Stomach (tissue), 4 donors: Measurements from ENCODE around the gene ZNF585A.
"Not testable (repeated sequence)": the region's sequence is repeated elsewhere in the genome, so short reads cannot be mapped to it uniquely, and the experiment has no call there.

ENCODE experiments used
- EP300 ChIP-seq: sonication (generic); formaldehyde crosslinking; IDR thresholded peaks from one replicate; pipeline ENCODE4 v1.6.1; 2017; ENCODE audit warnings: antibody characterized with exemption
- POLR2A ChIP-seq, 4 donors: fragments of 450-650 bp; IDR thresholded peaks; one replicate each; pipeline ENCODE4 v1.6.1; 2016; ENCODE audit warnings: antibody characterized with exemption in 4 of 4, control low read depth in 2 of 4, mild to moderate bottlenecking in 1 of 4, moderate library complexity in 1 of 4
- POLR2AphosphoS5 ChIP-seq, 3 donors: sonication (generic); formaldehyde crosslinking; IDR thresholded peaks; one replicate each; pipeline ENCODE4 v1.6.1; 2016; ENCODE audit warnings: antibody characterized with exemption in 3 of 3
- TF ChIP-seq, protein P1 (sequence below), 7 experiments: fragments of 450-650 bp in 4 of 7; fragments of 200-600 bp in 3 of 7; sonication (generic) in 3 of 7; IDR thresholded peaks; one replicate each; pipeline ENCODE4 v1.5.1; 2016 to 2019; ENCODE audit warnings: antibody characterized with exemption in 7 of 7, control low read depth in 2 of 7, mild to moderate bottlenecking in 1 of 7

DNA sequence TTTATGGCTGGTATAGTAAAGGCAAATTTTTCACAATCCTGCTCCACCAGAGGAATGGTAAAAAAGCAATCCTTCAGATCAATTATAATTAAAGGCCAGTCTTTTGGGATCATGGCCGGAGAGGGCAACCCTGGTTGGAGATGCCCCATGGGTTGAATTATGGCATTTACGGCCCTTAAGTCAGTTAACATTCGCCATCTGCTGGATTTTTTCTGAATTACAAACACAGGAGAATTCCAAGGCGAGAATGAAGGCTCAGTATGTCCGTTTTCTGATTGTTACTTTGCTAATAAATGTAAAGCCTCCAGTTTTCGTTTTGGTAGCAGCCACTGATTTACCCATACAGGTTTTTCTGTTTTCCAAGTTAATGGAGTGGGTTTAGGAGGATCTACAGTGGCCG, 60.7 kb downstream of the ZNF585A start:
- TF ChIP-seq POLR2A (IDR thresholded peaks at IDR 0.05); POLR2AphosphoS5 (IDR thresholded peaks at IDR 0.05); EP300: not testable (repeated sequence)
- TF ChIP-seq, protein P1, sequence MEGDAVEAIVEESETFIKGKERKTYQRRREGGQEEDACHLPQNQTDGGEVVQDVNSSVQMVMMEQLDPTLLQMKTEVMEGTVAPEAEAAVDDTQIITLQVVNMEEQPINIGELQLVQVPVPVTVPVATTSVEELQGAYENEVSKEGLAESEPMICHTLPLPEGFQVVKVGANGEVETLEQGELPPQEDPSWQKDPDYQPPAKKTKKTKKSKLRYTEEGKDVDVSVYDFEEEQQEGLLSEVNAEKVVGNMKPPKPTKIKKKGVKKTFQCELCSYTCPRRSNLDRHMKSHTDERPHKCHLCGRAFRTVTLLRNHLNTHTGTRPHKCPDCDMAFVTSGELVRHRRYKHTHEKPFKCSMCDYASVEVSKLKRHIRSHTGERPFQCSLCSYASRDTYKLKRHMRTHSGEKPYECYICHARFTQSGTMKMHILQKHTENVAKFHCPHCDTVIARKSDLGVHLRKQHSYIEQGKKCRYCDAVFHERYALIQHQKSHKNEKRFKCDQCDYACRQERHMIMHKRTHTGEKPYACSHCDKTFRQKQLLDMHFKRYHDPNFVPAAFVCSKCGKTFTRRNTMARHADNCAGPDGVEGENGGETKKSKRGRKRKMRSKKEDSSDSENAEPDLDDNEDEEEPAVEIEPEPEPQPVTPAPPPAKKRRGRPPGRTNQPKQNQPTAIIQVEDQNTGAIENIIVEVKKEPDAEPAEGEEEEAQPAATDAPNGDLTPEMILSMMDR (IDR thresholded peaks at IDR 0.05), result not testable (repeated sequence)
